CD1c-positive myeloid dendritic cell (primary cell): ENCODE measurements around the gene PRKCSH.
"Not testable (repeated sequence)": the region's sequence is repeated elsewhere in the genome, so short reads cannot be mapped to it uniquely, and the experiment has no call there.

ENCODE experiments used
- DNase-seq: peaks from one replicate; pipeline ENCODE4 v3.0.0-alpha.2; 2016; ENCODE audit errors: extremely low spot score

Gene PRKCSH

GRCh38 chr19:11450570-11451326 lies 15.3 kb downstream of the PRKCSH start:
- no peak for DNase-seq

GRCh38 chr19:11451327-11451870 lies 16.0 kb downstream of the PRKCSH start:
- DNase-seq = no peak

- DNase-seq = no peak
Observed at GRCh38 chr19:11451871-11452619, 16.6 kb downstream of the PRKCSH start.

GRCh38 chr19:11452620-11453310 lies 17.3 kb downstream of the PRKCSH start:
- no peak for DNase-seq

- no peak for DNase-seq
Observed at GRCh38 chr19:11453468-11454341, 18.3 kb downstream of the PRKCSH start.

GRCh38 chr19:11455233-11455554 lies 19.8 kb downstream of the PRKCSH start:
- not testable (repeated sequence) for DNase-seq

GRCh38 chr19:11456659-11457058 lies 21.2 kb downstream of the PRKCSH start:
- DNase-seq = no peak

GRCh38 chr19:11457115-11457514 lies 21.7 kb downstream of the PRKCSH start:
- DNase-seq = no peak

- DNase-seq = no peak
Observed at GRCh38 chr19:11457831-11458230, 22.4 kb downstream of the PRKCSH start.

GRCh38 chr19:11458236-11458900 lies 22.9 kb downstream of the PRKCSH start:
- DNase-seq = no peak

- not testable (repeated sequence) for DNase-seq
Observed at GRCh38 chr19:11458912-11459311, 23.5 kb downstream of the PRKCSH start.

- no peak for DNase-seq
Observed at GRCh38 chr19:11460207-11460606, 24.8 kb downstream of the PRKCSH start.

GRCh38 chr19:11461453-11461852 lies 26.0 kb downstream of the PRKCSH start:
- no peak for DNase-seq

- DNase-seq = no peak
Observed at GRCh38 chr19:11463391-11463790, 28.0 kb downstream of the PRKCSH start.

- DNase-seq = no peak
Observed at GRCh38 chr19:11464333-11465265, 29.2 kb downstream of the PRKCSH start.

GRCh38 chr19:11465600-11465999 lies 30.2 kb downstream of the PRKCSH start:
- no peak for DNase-seq

- not testable (repeated sequence) for DNase-seq
Observed at GRCh38 chr19:11468266-11468845, 32.9 kb downstream of the PRKCSH start.

GRCh38 chr19:11473725-11474124 lies 38.3 kb downstream of the PRKCSH start:
- no peak for DNase-seq

GRCh38 chr19:11475343-11475742 lies 39.9 kb downstream of the PRKCSH start:
- not testable (repeated sequence) for DNase-seq
